Measurements from ENCODE around the gene UNC13C.

GRCh38 chr15:54033356-54033860, 55.2 kb downstream of the UNC13C start:
- TF ChIP-seq CTCF (IDR thresholded peaks at IDR 0.05), result no peak
- no peak for TF ChIP-seq POLR2A (IDR thresholded peaks at IDR 0.05)
